ENCODE results near the gene SKIC2. TPM values are rescaled to one million over a fixed set of nuclear protein-coding genes. Genes with fewer than 3 reads are reported as not detected.

The SKIC2 gene
- total RNA-seq, 3 donors from 2014 or later (not counting 1 experiment from before 2014, with no cell fraction given): 119 to 184 (median 151) TPM

- H3K4me1 ChIP-seq (ENCODE audit: control insufficient read depth, insufficient read depth, low read length): no peaks in the 10 kb centered on the region
- WGBS (ENCODE audit: insufficient coverage): 92% methylated on average over 18 of the region's 19 CpGs
- Mint-ChIP-seq H3K36me3 (no peaks in the 10 kb centered on the region), H3K4me3 (no peak overlapping the region), H3K27me3 (ENCODE audit: low read depth in 2 of 2) (no peaks in the 10 kb centered on the region), H3K9me3 (no peaks in the 10 kb centered on the region), H3K27ac (no peak overlapping the region), H3K4me1 (no peaks in the 10 kb centered on the region)
- TF ChIP-seq CTCF (IDR thresholded peaks at IDR 0.05): no peak
- H3K27me3 ChIP-seq (ENCODE audit: control insufficient read depth, insufficient read depth, low read length): no peaks in the 10 kb centered on the region
- ATAC-seq (no peak), DNase-seq (no peak)
- no peak overlapping the region for H3K4me3 ChIP-seq (ENCODE audit: low read length)
- H3K9me3 ChIP-seq (ENCODE audit: control insufficient read depth, insufficient read depth, low read length): no peaks in the 10 kb centered on the region
- intact Hi-C loops (cut with micrococcal nuclease): no loop called here
- no peak overlapping the region for H3K27ac ChIP-seq (ENCODE audit: low read length)
- H3K36me3 ChIP-seq (ENCODE audit: control insufficient read depth, insufficient read depth, low read length): no peaks in the 10 kb centered on the region
Measured at GRCh38 chr6:31933537-31933936, 25.4 kb upstream of the SKIC2 start.

GRCh38 chr6:31935021-31935420 lies 24.0 kb upstream of the SKIC2 start:
- no peaks in the 10 kb centered on the region for H3K27me3 ChIP-seq (ENCODE audit: control insufficient read depth, insufficient read depth, low read length)
- no peaks in the 10 kb centered on the region for H3K4me1 ChIP-seq (ENCODE audit: control insufficient read depth, insufficient read depth, low read length)
- no peak for ATAC-seq
- no peaks in the 10 kb centered on the region for H3K27me3 Mint-ChIP-seq (ENCODE audit: low read depth in 2 of 2)
- no peaks in the 10 kb centered on the region for H3K9me3 ChIP-seq (ENCODE audit: control insufficient read depth, insufficient read depth, low read length)
- H3K9me3 Mint-ChIP-seq: no peaks in the 10 kb centered on the region
- no peaks in the 10 kb centered on the region for H3K36me3 Mint-ChIP-seq
- no peak for TF ChIP-seq CTCF (IDR thresholded peaks at IDR 0.05)
- no peak for DNase-seq
- intact Hi-C loops (cut with micrococcal nuclease): no loop called here
- WGBS (ENCODE audit: insufficient coverage): no CpG with 5 or more reads among the region's 3 CpGs
- H3K4me3 ChIP-seq (ENCODE audit: low read length): no peak overlapping the region
- no peak overlapping the region for H3K27ac Mint-ChIP-seq
- H3K36me3 ChIP-seq (ENCODE audit: control insufficient read depth, insufficient read depth, low read length): no peaks in the 10 kb centered on the region
- H3K4me3 Mint-ChIP-seq: no peak overlapping the region
- no peaks in the 10 kb centered on the region for H3K4me1 Mint-ChIP-seq
- H3K27ac ChIP-seq (ENCODE audit: low read length): no peak overlapping the region

GRCh38 chr6:31935823-31936222 lies 23.2 kb upstream of the SKIC2 start:
- intact Hi-C loops (cut with micrococcal nuclease): no loop called here
- DNase-seq: no peak
- no peak for TF ChIP-seq CTCF (IDR thresholded peaks at IDR 0.05)
- Histone ChIP-seq H3K36me3 (ENCODE audit: control insufficient read depth, insufficient read depth, low read length) (no peaks in the 10 kb centered on the region), H3K27me3 (ENCODE audit: control insufficient read depth, insufficient read depth, low read length) (no peaks in the 10 kb centered on the region), H3K9me3 (ENCODE audit: control insufficient read depth, insufficient read depth, low read length) (no peaks in the 10 kb centered on the region), H3K27ac (ENCODE audit: low read length) (no peak overlapping the region), H3K4me3 (ENCODE audit: low read length) (no peak overlapping the region), H3K4me1 (ENCODE audit: control insufficient read depth, insufficient read depth, low read length) (no peaks in the 10 kb centered on the region)
- H3K27ac Mint-ChIP-seq: no peak overlapping the region
- no peaks in the 10 kb centered on the region for H3K4me1 Mint-ChIP-seq
- H3K4me3 Mint-ChIP-seq: no peak overlapping the region
- H3K36me3 Mint-ChIP-seq: no peaks in the 10 kb centered on the region
- H3K9me3 Mint-ChIP-seq: no peaks in the 10 kb centered on the region
- 90% methylated on average over 9 of the region's 9 CpGs for WGBS (ENCODE audit: insufficient coverage)
- ATAC-seq: no peak
- peaks cover 0 to 7% of the 10 kb centered on the region in 2 donors for H3K27me3 Mint-ChIP-seq (ENCODE audit: low read depth in 2 of 2)

- 17% methylated on average over 6 of the region's 6 CpGs for WGBS (ENCODE audit: insufficient coverage)
- Mint-ChIP-seq H3K4me1 (no peaks in the 10 kb centered on the region), H3K27me3 (ENCODE audit: low read depth in 2 of 2) (peaks cover 9 to 13% of the 10 kb centered on the region in 2 donors), H3K9me3 (no peaks in the 10 kb centered on the region), H3K36me3 (no peaks in the 10 kb centered on the region), H3K27ac (no peak overlapping the region), H3K4me3 (no peak overlapping the region)
- no peaks in the 10 kb centered on the region for H3K36me3 ChIP-seq (ENCODE audit: control insufficient read depth, insufficient read depth, low read length)
- peaks cover 3% of the 10 kb centered on the region for H3K27me3 ChIP-seq (ENCODE audit: control insufficient read depth, insufficient read depth, low read length)
- H3K27ac ChIP-seq (ENCODE audit: low read length): no peak overlapping the region
- no peaks in the 10 kb centered on the region for H3K9me3 ChIP-seq (ENCODE audit: control insufficient read depth, insufficient read depth, low read length)
- H3K4me3 ChIP-seq (ENCODE audit: low read length): no peak overlapping the region
- intact Hi-C loops (cut with micrococcal nuclease): no loop called here
- DNase-seq: no peak
- no peaks in the 10 kb centered on the region for H3K4me1 ChIP-seq (ENCODE audit: control insufficient read depth, insufficient read depth, low read length)
- no peak for TF ChIP-seq CTCF (IDR thresholded peaks at IDR 0.05)
- ATAC-seq: no peak
Measured at GRCh38 chr6:31940256-31940664, 18.7 kb upstream of the SKIC2 start.

All from natural killer cell (primary cell).